IMR-90 (cell line): ENCODE measurements around the gene SLC35D2. TPM values are rescaled to one million over a fixed set of nuclear protein-coding genes. Genes with fewer than 3 reads are reported as not detected.

ENCODE experiments used
- ATAC-seq: fragments of 200-7000 bp; cut with Tn5 transposase; 2 replicates; pipeline ENCODE4 v1.9.1; 2020; ENCODE audit warnings: low read depth, mild to moderate bottlenecking, moderate library complexity
- BruUV-seq: library from RNA; stranded (reverse); fragments of 400-500 nt; replicated peaks from 2 replicates; lab custom pipeline; 2021; lab: Mats Ljungman, UMichigan
- CTCF ChIA-PET: fragments of 300-600 bp; formaldehyde crosslinking; extraction: SDS; loops from one replicate; lab custom pipeline; 2021; ENCODE audit warnings: antibody characterized with exemption; lab: Yijun Ruan, JAX
- POLR2A ChIA-PET: fragments of 300-600 bp; sonication (Branson Sonifier 250); formaldehyde crosslinking; loops from one replicate; lab custom pipeline; 2022; ENCODE audit warnings: antibody characterized with exemption; ENCODE audit not compliant: unreplicated experiment; lab: Charles Lee
- DNase-seq: peaks from one replicate; pipeline ENCODE4 v3.0.0; 2013
- H2AFZ ChIP-seq: replicated peaks from 2 replicates; pipeline ENCODE3; 2013; ENCODE audit warnings: low read length, mild to moderate bottlenecking; ENCODE audit not compliant: poor library complexity
- H2AK5ac ChIP-seq: 2 replicates; pipeline ENCODE4 v1.6.1; 2013; ENCODE audit warnings: low read depth, low read length, inconsistent platforms
- H2AK9ac ChIP-seq: replicated peaks from 2 replicates; pipeline ENCODE3; 2013; ENCODE audit warnings: mild to moderate bottlenecking, low read depth, low read length, moderate library complexity; ENCODE audit not compliant: poor library complexity
- H2BK120ac ChIP-seq: 2 replicates; pipeline ENCODE4 v1.6.1; 2013; ENCODE audit warnings: low read depth, low read length, inconsistent platforms
- H2BK15ac ChIP-seq: 3 replicates; pipeline ENCODE4 v1.6.1; 2013; ENCODE audit warnings: low read depth, low read length, inconsistent platforms
- H2BK20ac ChIP-seq: 2 replicates; pipeline ENCODE4 v1.6.1; 2013; ENCODE audit warnings: low read depth, mild to moderate bottlenecking, inconsistent platforms, low read length, moderate library complexity
- H2BK5ac ChIP-seq: 2 replicates; pipeline ENCODE4 v1.6.1; 2013; ENCODE audit warnings: mild to moderate bottlenecking, low read depth, low read length, inconsistent platforms; ENCODE audit not compliant: poor library complexity, severe bottlenecking
- H3K14ac ChIP-seq: replicated peaks from 2 replicates; pipeline ENCODE4 v1.6.1; 2013; ENCODE audit warnings: low read depth, low read length, inconsistent platforms
- H3K18ac ChIP-seq: 2 replicates; pipeline ENCODE4 v1.6.1; 2013; ENCODE audit warnings: low read depth, low read length, control low read depth
- H3K23ac ChIP-seq: 2 replicates; pipeline ENCODE4 v1.6.1; 2013; ENCODE audit warnings: low read depth, low read length, inconsistent platforms
- H3K27ac ChIP-seq: 2 replicates; pipeline ENCODE4 v1.5.1; 2013; ENCODE audit warnings: mild to moderate bottlenecking, control low read depth, low read length; ENCODE audit not compliant: insufficient read depth
- H3K27me3 ChIP-seq: 2 replicates; pipeline ENCODE4 v1.6.1; 2013; ENCODE audit warnings: low read length; ENCODE audit not compliant: control insufficient read depth, insufficient read depth
- H3K36me3 ChIP-seq: 2 replicates; pipeline ENCODE4 v1.6.1; 2013; ENCODE audit warnings: low read length, mixed read lengths; ENCODE audit not compliant: control insufficient read depth, insufficient read depth
- H3K4ac ChIP-seq: 2 replicates; pipeline ENCODE4 v1.6.1; 2013; ENCODE audit warnings: low read depth, low read length, inconsistent platforms
- H3K4me1 ChIP-seq: 2 replicates; pipeline ENCODE4 v1.6.1; 2013; ENCODE audit warnings: low read length, mixed read lengths; ENCODE audit not compliant: control insufficient read depth, insufficient read depth
- H3K4me2 ChIP-seq: 2 replicates; pipeline ENCODE4 v1.6.1; 2013; ENCODE audit warnings: low read depth, mild to moderate bottlenecking, control low read depth, low read length, moderate library complexity
- H3K4me3 ChIP-seq: 2 replicates; pipeline ENCODE4 v1.5.1; 2013; ENCODE audit warnings: low read depth, mild to moderate bottlenecking, control low read depth, low read length, moderate library complexity; ENCODE audit not compliant: insufficient read depth
- H3K56ac ChIP-seq: 2 replicates; pipeline ENCODE4 v1.6.1; 2013; ENCODE audit warnings: low read length, inconsistent platforms; ENCODE audit not compliant: insufficient read depth; ENCODE audit errors: extremely low read depth
- H3K79me1 ChIP-seq, 2 experiments: 2 replicates each; pipeline ENCODE4 v1.6.1; 2013; ENCODE audit warnings: low read length in 2 of 2, inconsistent platforms in 1 of 2, low read depth in 1 of 2
- H3K9ac ChIP-seq: 2 replicates; pipeline ENCODE4 v1.6.1; 2013; ENCODE audit warnings: low read depth, low read length, control low read depth
- H3K9me1 ChIP-seq: 2 replicates; pipeline ENCODE4 v1.6.1; 2013; ENCODE audit warnings: low read length, inconsistent platforms; ENCODE audit not compliant: insufficient read depth
- H3K9me3 ChIP-seq: 2 replicates; pipeline ENCODE4 v1.6.1; 2013; ENCODE audit warnings: low read length; ENCODE audit not compliant: control insufficient read depth, insufficient read depth
- H4K20me1 ChIP-seq: 2 replicates; pipeline ENCODE4 v1.6.1; 2013; ENCODE audit warnings: low read length, inconsistent platforms; ENCODE audit not compliant: insufficient read depth
- H4K5ac ChIP-seq: 2 replicates; pipeline ENCODE4 v1.6.1; 2013; ENCODE audit warnings: mild to moderate bottlenecking, low read depth, low read length, control low read depth
- H4K8ac ChIP-seq, 2 experiments: 2 replicates each; pipeline ENCODE4 v1.6.1; 2013; ENCODE audit warnings: low read depth in 2 of 2, low read length in 2 of 2, control low read depth in 1 of 2, inconsistent platforms in 1 of 2
- H4K91ac ChIP-seq: 2 replicates; pipeline ENCODE4 v1.6.1; 2013; ENCODE audit warnings: low read depth, low read length, inconsistent platforms; ENCODE audit not compliant: insufficient read depth
- MAFK ChIP-seq: IDR thresholded peaks from 2 replicates; pipeline ENCODE4 v1.6.1; 2012; ENCODE audit warnings: low read depth, low read length, improper control_type of control experiment
- RFX5 ChIP-seq: IDR thresholded peaks from 2 replicates; pipeline ENCODE4 v1.8.0; 2012; ENCODE audit warnings: low read depth, mild to moderate bottlenecking, low read length, moderate library complexity
- WGBS, 2 experiments: methylation state at CpG; one replicate each; pipeline versions ENCODE4 v1.1.5 to v1.1.7; 2013; ENCODE audit warnings: missing lambda C conversion rate in 2 of 2; ENCODE audit not compliant: insufficient read length in 1 of 2; ENCODE audit errors: extremely low coverage in 2 of 2; 5-methylcytosine and 5-hydroxymethylcytosine counted together
- dilution Hi-C: fragments of 300-500 bp; cut with HindIII; formaldehyde crosslinking; loops from one replicate; pipeline ENCODE4 v1.14.3; 2018; ENCODE audit warnings: low sequenced_read_pairs; ENCODE audit not compliant: unreplicated experiment
- in situ Hi-C: fragments of 300-500 bp; cut with MboI; formaldehyde crosslinking; loops from 3 replicates; pipeline ENCODE4 v1.14.3; 2019; ENCODE audit warnings: low sequenced_read_pairs, inconsistent platforms, mixed read lengths
- intact Hi-C: fragments of 100-400 bp; cut with micrococcal nuclease; formaldehyde crosslinking; loops from 2 replicates; pipeline ENCODE4 v1.10.0; 2022
- polyA plus RNA-seq, 3 experiments: library from polyadenylated mRNA; depleted of rRNA; stranded (reverse); fragments of >200 nt; gene quantifications; 2 replicates each; pipeline ENCODE4 v1.2.3, GENCODE V29; 2012; ENCODE audit warnings: low replicate concordance in 1 of 3
- total RNA-seq: library from RNA; depleted of rRNA; stranded (reverse); fragments of >200 nt; gene quantifications from 2 replicates; pipeline ENCODE4 v1.2.3, GENCODE V29; 2012

The SLC35D2 gene
- total and polyA plus RNA-seq, 2 of the 4 experiments (the other 2 are of a cell fraction) = 9.7 to 11.8 TPM

GRCh38 chr9:96361668-96362067 is 21.8 kb downstream of the SLC35D2 start:
- H2AK9ac ChIP-seq = no peak overlapping the region
- no peak overlapping the region for H3K27ac ChIP-seq
- no peak overlapping the region for H2BK15ac ChIP-seq
- intact Hi-C loops = no loop called here
- BruUV-seq = no TSS peak
- no CpG with 5 or more reads among the region's 6 CpGs for WGBS, 2 experiments
- ChIA-PET CTCF (no interaction called here), POLR2A (no interaction called here)
- no peak overlapping the region for H3K4me3 ChIP-seq
- H3K4ac ChIP-seq = no peak overlapping the region
- no peak overlapping the region for H2BK5ac ChIP-seq
- H3K27me3 ChIP-seq = no peaks in the 10 kb centered on the region
- no peak overlapping the region for H3K18ac ChIP-seq
- dilution Hi-C loops = no loop called here
- no peaks in the 10 kb centered on the region for H3K79me1 ChIP-seq
- H3K36me3 ChIP-seq = peaks cover 4% of the 10 kb centered on the region
- no peak overlapping the region for H4K5ac ChIP-seq
- no peaks in the 10 kb centered on the region for H4K20me1 ChIP-seq
- no peaks in the 10 kb centered on the region for H3K4me1 ChIP-seq
- H2BK120ac ChIP-seq = no peak overlapping the region
- TF ChIP-seq RFX5 (no peak), MAFK (no peak)
- no peak overlapping the region for H3K9ac ChIP-seq
- no peak overlapping the region for H3K14ac ChIP-seq
- no peak for DNase-seq
- no peak overlapping the region for H3K4me2 ChIP-seq
- no peak overlapping the region for H3K56ac ChIP-seq
- H3K9me3 ChIP-seq = no peaks in the 10 kb centered on the region
- no peak overlapping the region for H2BK20ac ChIP-seq
- 0 out of 2 replicates have a peak, but pooled peaks cover 2% of the 10 kb centered on the region for H3K9me1 ChIP-seq
- no peak overlapping the region for H4K8ac ChIP-seq
- no peak overlapping the region for H2AK5ac ChIP-seq
- in situ Hi-C loops = no loop called here
- H3K23ac ChIP-seq = no peak overlapping the region
- no peak for ATAC-seq
- H2AFZ ChIP-seq = no peak overlapping the region
- no peak overlapping the region for H4K91ac ChIP-seq
